Tibial artery (tissue), 4 donors: ENCODE measurements around the gene ZNF14.
"Not testable (repeated sequence)": the region's sequence is repeated elsewhere in the genome, so short reads cannot be mapped to it uniquely, and the experiment has no call there.

Experiments used
- DNase-seq, 2 donors: peaks; one replicate each; pipeline ENCODE4 v3.0.0-alpha.2; 2019
- H3K27ac ChIP-seq, 2 donors: fragments of 200-600 bp; sonication (generic) in 1 of 2; 1 replicate in 1 of 2; 2 replicates in 1 of 2; pipeline ENCODE4 v1.5.1; 2018 to 2019; ENCODE audit warnings: mild to moderate bottlenecking in 1 of 2
- H3K27me3 ChIP-seq, 2 donors: fragments of 200-600 bp; sonication (generic) in 1 of 2; one replicate each; pipeline versions ENCODE4 v1.5.1 to v1.6.0; 2016 to 2019
- H3K36me3 ChIP-seq, 3 donors: fragments of 200-600 bp; sonication (generic) in 2 of 3; one replicate each; pipeline ENCODE4 v1.5.1; 2016 to 2019; ENCODE audit warnings: mild to moderate bottlenecking in 2 of 3
- H3K4me1 ChIP-seq, 4 donors: fragments of 200-600 bp; sonication (generic) in 2 of 4; 1 replicate in 3 of 4; 2 replicates in 1 of 4; pipeline ENCODE4 v1.5.1; 2016 to 2019
- H3K4me3 ChIP-seq, 2 donors: fragments of 200-600 bp; sonication (generic) in 1 of 2; 1 replicate in 1 of 2; 2 replicates in 1 of 2; pipeline ENCODE4 v1.5.1; 2018 to 2019; ENCODE audit warnings: mild to moderate bottlenecking in 2 of 2
- H3K9me3 ChIP-seq, 3 donors: fragments of 200-600 bp; sonication (generic) in 1 of 3; one replicate each; pipeline ENCODE4 v1.5.1; 2016 to 2019
- intact Hi-C: fragments of 100-400 bp; cut with DNase I; formaldehyde crosslinking; loops from one replicate; pipeline ENCODE4 v1.15.0; 2023; ENCODE audit warnings: low total_unique reads
- TF ChIP-seq, protein P1 (sequence below), 2 experiments: fragments of 200-600 bp in 1 of 2; fragments of 450-650 bp in 1 of 2; IDR thresholded peaks; one replicate each; pipeline ENCODE4 v1.5.1; 2017 to 2019; ENCODE audit warnings: antibody characterized with exemption in 2 of 2, mild to moderate bottlenecking in 1 of 2, moderate library complexity in 1 of 2

Gene ZNF14

DNA sequence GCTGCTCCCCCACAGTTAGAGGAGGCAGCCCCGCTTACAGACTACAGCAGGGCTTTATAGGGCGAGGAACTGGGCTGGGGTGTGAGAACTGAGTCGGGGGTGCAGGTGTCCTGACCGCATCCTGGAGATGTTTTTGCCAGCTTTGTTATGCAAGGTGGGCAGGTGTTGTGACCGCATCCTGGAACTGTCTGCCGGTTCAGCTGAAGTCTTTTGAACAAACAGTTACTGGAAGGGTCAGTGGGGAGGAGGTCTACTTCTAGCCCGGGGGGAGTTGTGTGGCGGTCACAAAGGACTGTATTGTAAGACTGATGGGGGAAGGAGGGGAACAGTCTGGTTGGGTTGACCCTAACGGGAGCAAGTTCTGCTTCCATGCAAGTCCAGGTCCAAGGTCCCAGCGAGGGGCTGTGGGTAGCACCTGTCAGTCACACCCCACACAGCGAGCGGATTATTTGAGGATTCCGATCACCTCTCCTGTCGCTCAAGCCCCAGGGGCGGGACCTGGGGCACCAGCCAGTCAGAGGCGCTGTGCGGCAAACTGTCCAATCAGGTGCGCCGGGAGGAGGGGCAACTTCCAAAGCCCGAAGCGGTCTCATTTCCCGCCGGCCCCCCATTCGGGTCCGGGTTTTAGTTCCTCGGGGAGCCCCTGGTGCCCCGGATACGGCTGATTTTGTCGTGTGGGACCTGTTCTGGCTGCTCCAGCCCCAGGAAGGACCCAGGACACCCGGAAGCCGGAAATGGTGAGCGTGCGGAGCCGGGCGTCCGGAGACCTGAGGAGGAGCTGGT, 64.5 kb downstream of the ZNF14 start, which contains the start of gene ZNF101:
ZNF101 (plus strand) TSS at position 610 of the 783 bp plus-strand sequence; CDS start at position 735, 125 bp downstream.
- H3K9me3 ChIP-seq = no peaks in the 10 kb centered on the region
- H3K27ac ChIP-seq = peak within 1 kb of the TSS; percentile 64 to 83
- H3K4me1 ChIP-seq = peaks cover 0 to 18% (median 10%) of the 10 kb centered on the region in 4 donors
- peak; percentile 91 to 96 for DNase-seq
- peak within 1 kb of the TSS; percentile 82 to 83 for H3K4me3 ChIP-seq
- peaks cover 4 to 13% (median 5%) of the 10 kb centered on the region in 3 donors for H3K36me3 ChIP-seq
- no peaks in the 10 kb centered on the region for H3K27me3 ChIP-seq
- intact Hi-C loops = loop anchor here (5.0 kb wide), 1 partner anchor 64 kb away; the partner anchor contains the start of gene ZNF14
- TF ChIP-seq, protein P1, sequence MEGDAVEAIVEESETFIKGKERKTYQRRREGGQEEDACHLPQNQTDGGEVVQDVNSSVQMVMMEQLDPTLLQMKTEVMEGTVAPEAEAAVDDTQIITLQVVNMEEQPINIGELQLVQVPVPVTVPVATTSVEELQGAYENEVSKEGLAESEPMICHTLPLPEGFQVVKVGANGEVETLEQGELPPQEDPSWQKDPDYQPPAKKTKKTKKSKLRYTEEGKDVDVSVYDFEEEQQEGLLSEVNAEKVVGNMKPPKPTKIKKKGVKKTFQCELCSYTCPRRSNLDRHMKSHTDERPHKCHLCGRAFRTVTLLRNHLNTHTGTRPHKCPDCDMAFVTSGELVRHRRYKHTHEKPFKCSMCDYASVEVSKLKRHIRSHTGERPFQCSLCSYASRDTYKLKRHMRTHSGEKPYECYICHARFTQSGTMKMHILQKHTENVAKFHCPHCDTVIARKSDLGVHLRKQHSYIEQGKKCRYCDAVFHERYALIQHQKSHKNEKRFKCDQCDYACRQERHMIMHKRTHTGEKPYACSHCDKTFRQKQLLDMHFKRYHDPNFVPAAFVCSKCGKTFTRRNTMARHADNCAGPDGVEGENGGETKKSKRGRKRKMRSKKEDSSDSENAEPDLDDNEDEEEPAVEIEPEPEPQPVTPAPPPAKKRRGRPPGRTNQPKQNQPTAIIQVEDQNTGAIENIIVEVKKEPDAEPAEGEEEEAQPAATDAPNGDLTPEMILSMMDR (IDR thresholded peaks at IDR 0.05) = no peak

DNA sequence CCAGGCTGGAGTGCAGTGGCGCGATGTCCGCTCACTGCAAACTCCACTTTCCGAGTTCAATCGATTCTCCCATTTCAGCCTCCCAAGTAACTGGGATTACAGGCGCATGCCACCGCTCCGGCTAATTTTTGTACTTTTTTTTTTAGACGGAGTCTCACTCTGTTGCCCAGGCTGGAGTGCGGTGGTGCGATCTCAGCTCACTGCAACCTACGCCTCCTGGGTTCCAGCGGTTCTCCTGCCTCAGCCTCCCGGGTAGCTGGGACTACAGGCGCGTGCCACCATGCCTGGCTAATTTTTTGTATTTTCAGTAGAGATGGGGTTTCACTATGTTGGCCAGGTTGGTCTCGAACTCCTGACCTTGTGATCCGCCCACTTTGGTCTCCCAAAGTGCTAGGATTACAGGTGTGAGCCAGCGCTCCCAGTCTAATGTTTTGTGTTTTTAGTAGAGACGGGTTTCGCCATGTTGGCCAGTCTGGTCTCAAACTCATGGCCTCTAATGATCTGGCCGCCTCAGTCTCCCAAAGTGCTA, 67.4 kb downstream of the ZNF14 start:
- intact Hi-C loops = loop anchor here (5.0 kb wide), 1 partner anchor 67 kb away; the partner anchor contains the start of gene ZNF14
- DNase-seq, H3K36me3 ChIP-seq, H3K27ac ChIP-seq, H3K4me3 ChIP-seq, H3K27me3 ChIP-seq, H3K9me3 ChIP-seq: not testable (repeated sequence)
- H3K4me1 ChIP-seq = peaks cover 0 to 36% (median 27%) of the 10 kb centered on the region in 4 donors

- no peaks in the 10 kb centered on the region for H3K27me3 ChIP-seq
- peaks cover 0 to 22% (median 20%) of the 10 kb centered on the region in 4 donors for H3K4me1 ChIP-seq
- peak; percentile 98 to 99 for DNase-seq
- intact Hi-C loops = no loop called here
- peaks cover 15 to 21% (median 15%) of the 10 kb centered on the region in 3 donors for H3K36me3 ChIP-seq
- TF ChIP-seq, protein P1 (IDR thresholded peaks at IDR 0.05) = no peak
- peak within 1 kb of the TSS; percentile 83 to 88 for H3K27ac ChIP-seq
- H3K4me3 ChIP-seq = peak within 1 kb of the TSS; percentile 88 to 89
- H3K9me3 ChIP-seq = no peaks in the 10 kb centered on the region
These were observed 69.4 kb downstream of the ZNF14 start, which contains the start of gene ATP13A1 for GRCh38 chr19:19663256-19664120. Gene ATP13A1 (minus strand): TSS chr19:19663676. CDS start chr19:19663666, 10 bp downstream.

DNA sequence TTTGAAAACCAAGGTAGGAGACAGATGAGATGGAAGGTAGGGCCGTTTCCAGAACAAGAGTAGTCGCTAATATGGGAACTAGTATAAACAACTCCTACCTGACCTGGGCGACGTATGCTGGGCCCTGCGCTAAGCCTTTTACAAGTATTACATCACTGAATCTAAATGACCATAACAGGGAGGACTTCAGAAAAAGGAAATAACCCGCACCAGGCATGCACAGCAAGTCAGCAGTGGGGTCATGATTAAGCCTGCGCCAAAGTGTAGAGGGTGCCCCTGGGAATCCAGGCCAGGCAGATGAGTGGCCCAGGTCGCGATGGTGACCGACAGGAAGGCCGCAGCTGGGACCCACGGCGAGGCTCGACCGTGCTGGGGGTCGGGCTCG, 70.0 kb downstream of the ZNF14 start:
- Histone ChIP-seq H3K4me3 (peak overlapping the region; percentile 88 to 89), H3K9me3 (no peaks in the 10 kb centered on the region), H3K27ac (peak overlapping the region; percentile 83 to 88), H3K4me1 (peaks cover 0 to 19% (median 16%) of the 10 kb centered on the region in 4 donors), H3K36me3 (peaks cover 20 to 27% (median 21%) of the 10 kb centered on the region in 3 donors), H3K27me3 (no peaks in the 10 kb centered on the region)
- intact Hi-C loops = no loop called here
- DNase-seq = no peak
- TF ChIP-seq, protein P1 (IDR thresholded peaks at IDR 0.05) = no peak

DNA sequence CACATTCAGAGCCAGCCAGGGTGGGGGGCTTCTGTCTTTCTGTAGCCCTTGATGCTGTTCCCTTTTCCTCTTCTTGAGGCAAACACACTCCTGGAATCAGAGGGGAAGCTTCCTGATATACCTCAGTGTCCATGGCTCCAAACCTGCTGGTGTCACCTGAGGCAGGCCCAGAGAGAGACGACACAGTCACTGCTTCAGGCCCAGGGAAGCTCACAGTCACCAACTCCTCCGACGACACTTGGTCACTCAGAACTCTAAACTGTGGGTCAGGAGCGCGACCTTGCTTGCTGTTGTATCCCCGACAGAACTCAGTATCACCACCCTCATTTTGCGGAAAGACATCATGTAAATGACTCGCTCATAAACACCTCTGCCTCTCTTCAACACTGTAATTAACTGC, 70.6 kb downstream of the ZNF14 start:
- peak overlapping the region; percentile 88 to 89 for H3K4me3 ChIP-seq
- no peak for DNase-seq
- TF ChIP-seq, protein P1 (IDR thresholded peaks at IDR 0.05) = no peak
- intact Hi-C loops = no loop called here
- H3K4me1 ChIP-seq = peaks cover 0 to 19% (median 16%) of the 10 kb centered on the region in 4 donors
- H3K27me3 ChIP-seq = no peaks in the 10 kb centered on the region
- no peak overlapping the region for H3K27ac ChIP-seq
- no peaks in the 10 kb centered on the region for H3K9me3 ChIP-seq
- H3K36me3 ChIP-seq = peaks cover 25 to 32% (median 26%) of the 10 kb centered on the region in 3 donors
